Measurements from ENCODE around the gene ARPC1B. TPM values are rescaled to one million over a fixed set of nuclear protein-coding genes. Genes with fewer than 3 reads are reported as not detected.

Gene ARPC1B
- total RNA-seq, 1 donor from 2014 or later = 509 TPM

- TF ChIP-seq, protein P1, sequence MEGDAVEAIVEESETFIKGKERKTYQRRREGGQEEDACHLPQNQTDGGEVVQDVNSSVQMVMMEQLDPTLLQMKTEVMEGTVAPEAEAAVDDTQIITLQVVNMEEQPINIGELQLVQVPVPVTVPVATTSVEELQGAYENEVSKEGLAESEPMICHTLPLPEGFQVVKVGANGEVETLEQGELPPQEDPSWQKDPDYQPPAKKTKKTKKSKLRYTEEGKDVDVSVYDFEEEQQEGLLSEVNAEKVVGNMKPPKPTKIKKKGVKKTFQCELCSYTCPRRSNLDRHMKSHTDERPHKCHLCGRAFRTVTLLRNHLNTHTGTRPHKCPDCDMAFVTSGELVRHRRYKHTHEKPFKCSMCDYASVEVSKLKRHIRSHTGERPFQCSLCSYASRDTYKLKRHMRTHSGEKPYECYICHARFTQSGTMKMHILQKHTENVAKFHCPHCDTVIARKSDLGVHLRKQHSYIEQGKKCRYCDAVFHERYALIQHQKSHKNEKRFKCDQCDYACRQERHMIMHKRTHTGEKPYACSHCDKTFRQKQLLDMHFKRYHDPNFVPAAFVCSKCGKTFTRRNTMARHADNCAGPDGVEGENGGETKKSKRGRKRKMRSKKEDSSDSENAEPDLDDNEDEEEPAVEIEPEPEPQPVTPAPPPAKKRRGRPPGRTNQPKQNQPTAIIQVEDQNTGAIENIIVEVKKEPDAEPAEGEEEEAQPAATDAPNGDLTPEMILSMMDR (conservative IDR thresholded peaks at IDR 0.05; ENCODE audit: low read depth, low read length) = no peak
Observed at GRCh38 chr7:99398891-99399445, 24.4 kb downstream of the ARPC1B start.

GRCh38 chr7:99399597-99399996, 25.1 kb downstream of the ARPC1B start:
- H3K4me3 ChIP-seq (ENCODE audit: low read depth, low read length) = no peak overlapping the region
- DNase-seq (ENCODE audit: low read depth) = no peak
- TF ChIP-seq, protein P1 (conservative IDR thresholded peaks at IDR 0.05; ENCODE audit: low read depth, low read length) = no peak

More at GRCh38 chr7:99398891-99399445, 24.4 kb downstream of the ARPC1B start:
- DNase-seq (ENCODE audit: low read depth) = no peak
- no peak overlapping the region for H3K4me3 ChIP-seq (ENCODE audit: low read depth, low read length)

DNA sequence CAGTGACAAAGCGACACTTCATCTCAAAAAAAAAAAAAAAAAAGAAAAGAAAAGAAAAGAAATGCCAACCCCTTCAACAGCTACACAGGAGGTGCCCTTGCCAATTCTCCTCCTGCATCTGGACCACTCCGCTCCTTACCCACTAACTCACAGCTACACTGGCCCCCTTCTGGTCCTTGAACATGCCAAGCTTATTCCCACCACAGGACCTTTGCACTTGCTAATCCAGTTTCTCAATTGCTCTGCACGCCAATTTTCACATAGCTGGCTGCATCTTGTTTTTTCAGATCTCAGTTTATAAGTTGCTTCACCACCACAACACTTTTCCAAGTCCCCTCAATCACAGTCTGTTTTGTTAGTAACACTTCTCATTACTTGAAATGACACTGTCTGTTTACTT, 28.3 kb downstream of the ARPC1B start:
- no peak for DNase-seq (ENCODE audit: low read depth)
- TF ChIP-seq, protein P1 (conservative IDR thresholded peaks at IDR 0.05; ENCODE audit: low read depth, low read length) = no peak
- H3K4me3 ChIP-seq (ENCODE audit: low read depth, low read length) = no peak overlapping the region

- H3K4me3 ChIP-seq (ENCODE audit: low read depth, low read length) = no peak overlapping the region
- no peak for DNase-seq (ENCODE audit: low read depth)
- TF ChIP-seq, protein P1 (conservative IDR thresholded peaks at IDR 0.05; ENCODE audit: low read depth, low read length) = no peak
Observed at GRCh38 chr7:99403764-99404163, 29.2 kb downstream of the ARPC1B start.

DNA sequence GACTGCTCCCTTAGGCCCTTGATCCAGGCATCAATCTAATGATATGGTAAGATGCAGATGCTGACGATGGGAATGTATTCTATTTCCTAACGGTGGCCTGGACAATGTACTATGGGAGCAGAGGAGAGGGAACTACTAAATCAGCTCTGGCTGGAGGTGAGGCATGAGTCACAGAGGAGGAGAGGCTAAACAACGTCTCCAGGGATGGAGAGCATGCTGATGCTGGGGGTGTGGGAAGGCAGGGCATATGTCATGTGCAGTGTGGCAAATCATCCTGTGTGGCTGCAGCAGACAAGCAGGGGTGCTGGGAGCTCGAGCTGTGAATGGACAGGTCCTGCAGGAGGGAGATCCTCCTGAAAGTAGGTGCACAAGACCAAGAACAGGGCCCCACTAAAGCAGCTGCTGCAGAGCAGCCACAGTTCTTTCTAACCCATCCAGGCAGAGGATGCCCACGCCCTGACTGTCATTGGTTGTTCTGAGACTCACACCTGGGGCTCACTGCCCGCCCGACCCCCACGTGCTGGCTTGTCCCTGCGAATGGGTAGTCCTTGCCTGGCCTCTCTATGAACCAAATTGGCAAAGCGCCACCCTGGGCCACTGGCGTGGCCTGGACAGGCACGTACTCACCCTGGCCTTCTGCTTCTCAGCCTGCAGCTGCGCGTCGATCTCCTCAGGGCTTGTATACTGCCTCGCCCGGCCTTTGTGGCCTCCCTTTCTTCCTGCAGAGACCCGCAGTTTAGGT, 29.9 kb downstream of the ARPC1B start:
- no peak for DNase-seq (ENCODE audit: low read depth)
- TF ChIP-seq, protein P1 (conservative IDR thresholded peaks at IDR 0.05; ENCODE audit: low read depth, low read length) = no peak
- no peak overlapping the region for H3K4me3 ChIP-seq (ENCODE audit: low read depth, low read length)

DNA sequence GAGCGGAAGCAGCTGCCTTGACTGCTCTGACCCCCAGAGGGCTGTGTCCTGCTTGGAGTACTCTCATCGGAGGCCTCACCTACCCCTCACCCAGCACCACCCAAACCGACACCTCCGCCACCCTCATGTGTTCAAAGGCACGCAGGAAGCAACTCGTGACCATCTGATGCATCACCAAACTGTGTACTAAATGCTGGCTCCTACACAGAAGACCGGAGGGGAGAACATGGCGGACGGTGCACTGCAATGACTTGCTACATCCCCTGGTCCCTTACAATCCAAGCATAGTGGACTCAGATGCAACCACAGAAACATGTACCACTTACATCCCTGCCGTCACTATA, 30.4 kb downstream of the ARPC1B start:
- no peak for DNase-seq (ENCODE audit: low read depth)
- no peak overlapping the region for H3K4me3 ChIP-seq (ENCODE audit: low read depth, low read length)
- TF ChIP-seq, protein P1 (conservative IDR thresholded peaks at IDR 0.05; ENCODE audit: low read depth, low read length) = no peak

DNA sequence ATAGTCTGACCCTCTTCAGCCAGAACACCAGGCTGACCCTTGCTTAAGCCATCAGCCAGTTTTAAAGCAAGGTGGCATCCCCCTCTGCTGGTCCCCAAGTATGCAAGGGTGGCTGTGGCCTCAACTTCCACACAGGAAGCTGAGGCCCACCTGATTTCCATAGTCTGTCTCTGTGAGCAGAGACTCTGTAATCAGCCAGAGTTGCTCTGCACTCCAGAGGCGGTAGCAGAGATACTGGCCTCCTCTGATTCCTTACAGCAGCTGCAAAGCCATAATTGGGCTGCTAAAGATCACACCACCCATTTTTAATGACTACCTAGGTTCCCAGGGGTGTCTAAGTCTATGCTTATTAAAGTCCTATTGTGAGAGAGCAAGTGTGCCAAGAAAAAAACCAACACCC, 32.0 kb downstream of the ARPC1B start:
- DNase-seq (ENCODE audit: low read depth) = no peak
- no peak overlapping the region for H3K4me3 ChIP-seq (ENCODE audit: low read depth, low read length)
- TF ChIP-seq, protein P1 (conservative IDR thresholded peaks at IDR 0.05; ENCODE audit: low read depth, low read length) = no peak
